Measurements from ENCODE around the gene SLC10A7. TPM values are rescaled to one million over a fixed set of nuclear protein-coding genes. Genes with fewer than 3 reads are reported as not detected.

The SLC10A7 gene
- total RNA-seq, 4 donors from 2014 or later: 10.1 to 24.5 (median 11.7) TPM

- H3K27ac ChIP-seq: no peak overlapping the region
- DNase-seq (ENCODE audit: low spot score in 2 of 2): no peak
- no peaks in the 10 kb centered on the region for H3K4me1 ChIP-seq
- H3K27me3 ChIP-seq: no peaks in the 10 kb centered on the region
- WGBS: 88% methylated on average over 5 of the region's 5 CpGs
- no peak overlapping the region for H3K4me3 ChIP-seq
- no peaks in the 10 kb centered on the region for H3K36me3 ChIP-seq
- H3K9me3 ChIP-seq: no peaks in the 10 kb centered on the region
- TF ChIP-seq POLR2A (IDR thresholded peaks at IDR 0.05) (no peak), POLR2AphosphoS5 (IDR thresholded peaks at IDR 0.05) (no peak), EP300 (IDR thresholded peaks at IDR 0.05) (no peak)
- TF ChIP-seq, protein P1, sequence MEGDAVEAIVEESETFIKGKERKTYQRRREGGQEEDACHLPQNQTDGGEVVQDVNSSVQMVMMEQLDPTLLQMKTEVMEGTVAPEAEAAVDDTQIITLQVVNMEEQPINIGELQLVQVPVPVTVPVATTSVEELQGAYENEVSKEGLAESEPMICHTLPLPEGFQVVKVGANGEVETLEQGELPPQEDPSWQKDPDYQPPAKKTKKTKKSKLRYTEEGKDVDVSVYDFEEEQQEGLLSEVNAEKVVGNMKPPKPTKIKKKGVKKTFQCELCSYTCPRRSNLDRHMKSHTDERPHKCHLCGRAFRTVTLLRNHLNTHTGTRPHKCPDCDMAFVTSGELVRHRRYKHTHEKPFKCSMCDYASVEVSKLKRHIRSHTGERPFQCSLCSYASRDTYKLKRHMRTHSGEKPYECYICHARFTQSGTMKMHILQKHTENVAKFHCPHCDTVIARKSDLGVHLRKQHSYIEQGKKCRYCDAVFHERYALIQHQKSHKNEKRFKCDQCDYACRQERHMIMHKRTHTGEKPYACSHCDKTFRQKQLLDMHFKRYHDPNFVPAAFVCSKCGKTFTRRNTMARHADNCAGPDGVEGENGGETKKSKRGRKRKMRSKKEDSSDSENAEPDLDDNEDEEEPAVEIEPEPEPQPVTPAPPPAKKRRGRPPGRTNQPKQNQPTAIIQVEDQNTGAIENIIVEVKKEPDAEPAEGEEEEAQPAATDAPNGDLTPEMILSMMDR (IDR thresholded peaks at IDR 0.05): no peak
Measured at GRCh38 chr4:146252969-146253611, 268.6 kb downstream of the SLC10A7 start.

- TF ChIP-seq POLR2A (IDR thresholded peaks at IDR 0.05): no peak
- TF ChIP-seq, protein P1 (IDR thresholded peaks at IDR 0.05): no peak
- no peak for TF ChIP-seq POLR2AphosphoS5 (IDR thresholded peaks at IDR 0.05)
- TF ChIP-seq EP300 (IDR thresholded peaks at IDR 0.05): no peak
- Histone ChIP-seq H3K9me3 (no peaks in the 10 kb centered on the region), H3K27ac (no peak overlapping the region), H3K27me3 (no peaks in the 10 kb centered on the region), H3K36me3 (no peaks in the 10 kb centered on the region), H3K4me1 (peaks cover 22% of the 10 kb centered on the region), H3K4me3 (no peak overlapping the region)
- DNase-seq (ENCODE audit: low spot score in 2 of 2): no peak
- WGBS: 62% methylated on average over 2 of the region's 2 CpGs
Measured at GRCh38 chr4:146247356-146247755, 274.4 kb downstream of the SLC10A7 start.

DNA sequence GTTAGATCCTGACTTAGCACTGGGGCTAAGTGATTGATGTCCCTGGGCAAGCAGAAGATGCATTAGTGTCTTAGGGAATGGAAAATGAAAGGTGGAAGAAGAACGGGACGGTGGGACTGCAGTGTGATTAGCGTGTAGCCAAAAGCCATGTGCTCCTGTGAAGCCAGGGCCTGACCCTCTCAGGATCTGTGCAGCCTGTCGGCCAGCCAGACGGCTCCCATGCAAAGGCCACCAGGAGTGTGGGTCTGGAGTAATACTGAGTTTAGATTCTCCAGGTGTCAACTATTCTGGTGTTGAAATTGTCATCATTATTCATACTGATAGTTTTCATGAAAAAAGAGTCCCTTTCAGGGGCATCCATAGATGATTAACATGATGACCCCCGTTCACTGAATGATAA, 275.4 kb downstream of the SLC10A7 start:
- Histone ChIP-seq H3K4me3 (no peak overlapping the region), H3K36me3 (no peaks in the 10 kb centered on the region), H3K27me3 (no peaks in the 10 kb centered on the region), H3K4me1 (peaks cover 30% of the 10 kb centered on the region), H3K27ac (no peak overlapping the region), H3K9me3 (no peaks in the 10 kb centered on the region)
- TF ChIP-seq EP300 (IDR thresholded peaks at IDR 0.05) (no peak), POLR2A (IDR thresholded peaks at IDR 0.05) (no peak), POLR2AphosphoS5 (IDR thresholded peaks at IDR 0.05) (no peak)
- TF ChIP-seq, protein P1 (IDR thresholded peaks at IDR 0.05): no peak
- 84% methylated on average over 6 of the region's 6 CpGs for WGBS
- no peak for DNase-seq (ENCODE audit: low spot score in 2 of 2)

GRCh38 chr4:146245850-146246249, 275.9 kb downstream of the SLC10A7 start:
- Histone ChIP-seq H3K4me1 (peaks cover 36% of the 10 kb centered on the region), H3K4me3 (no peak overlapping the region), H3K27ac (no peak overlapping the region), H3K9me3 (no peaks in the 10 kb centered on the region), H3K36me3 (no peaks in the 10 kb centered on the region), H3K27me3 (no peaks in the 10 kb centered on the region)
- WGBS: 63% methylated on average over 4 of the region's 4 CpGs
- no peak for DNase-seq (ENCODE audit: low spot score in 2 of 2)
- no peak for TF ChIP-seq EP300 (IDR thresholded peaks at IDR 0.05)
- TF ChIP-seq, protein P1 (IDR thresholded peaks at IDR 0.05): no peak
- no peak for TF ChIP-seq POLR2A (IDR thresholded peaks at IDR 0.05)
- no peak for TF ChIP-seq POLR2AphosphoS5 (IDR thresholded peaks at IDR 0.05)

DNA sequence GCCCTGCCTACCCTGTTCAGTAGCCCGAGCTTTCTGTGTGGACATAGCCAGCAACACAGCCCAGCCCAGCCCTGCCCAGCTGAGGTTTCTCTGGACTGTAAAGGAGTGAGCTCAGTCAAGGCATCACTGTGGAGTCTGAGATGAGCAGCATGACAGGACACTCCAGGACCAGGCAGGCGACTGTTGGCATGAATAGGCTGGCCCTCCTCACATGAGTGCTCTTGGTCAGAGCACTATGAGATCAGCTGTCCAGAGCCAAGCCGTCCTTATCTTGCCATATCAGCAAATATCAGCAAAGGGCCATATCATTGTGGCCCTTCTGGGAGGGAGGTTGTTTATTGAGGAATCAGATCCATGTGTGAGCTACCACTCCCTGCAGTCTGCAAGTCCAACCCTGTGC, 276.5 kb downstream of the SLC10A7 start:
- DNase-seq (ENCODE audit: low spot score in 2 of 2): no peak
- H3K27ac ChIP-seq: no peak overlapping the region
- TF ChIP-seq POLR2AphosphoS5 (IDR thresholded peaks at IDR 0.05) (no peak), POLR2A (IDR thresholded peaks at IDR 0.05) (no peak), EP300 (IDR thresholded peaks at IDR 0.05) (no peak)
- TF ChIP-seq, protein P1 (IDR thresholded peaks at IDR 0.05): no peak
- H3K27me3 ChIP-seq: no peaks in the 10 kb centered on the region
- no peaks in the 10 kb centered on the region for H3K36me3 ChIP-seq
- no peaks in the 10 kb centered on the region for H3K9me3 ChIP-seq
- WGBS: 61% methylated on average over 3 of the region's 3 CpGs
- no peak overlapping the region for H3K4me3 ChIP-seq
- peaks cover 36% of the 10 kb centered on the region for H3K4me1 ChIP-seq
